ENCODE results near the gene LHX2. TPM values are rescaled to one million over a fixed set of nuclear protein-coding genes. Genes with fewer than 3 reads are reported as not detected.

LHX2 gene
- total and polyA plus RNA-seq, 2 of the 13 experiments (the other 11 are each of a cell fraction or from before 2014, with no cell fraction given): not detected

GRCh38 chr9:123965801-123966686 lies 45.5 kb upstream of the LHX2 start (continued):
- no peak for TF ChIP-seq PATZ1 (CRISPR knock-in tag; IDR thresholded peaks at IDR 0.05)
- TF ChIP-seq IKZF4 (CRISPR knock-in tag; IDR thresholded peaks at IDR 0.05; ENCODE audit: borderline replicate concordance, low read depth, not compliant biosample characterization): no peak
- no peak for TF ChIP-seq ZNF12 (CRISPR knock-in tag; IDR thresholded peaks at IDR 0.05)
- no peak for TF ChIP-seq ZNF546 (CRISPR knock-in tag; conservative IDR thresholded peaks at IDR 0.05)
- no peak for TF ChIP-seq ELF1 (CRISPR knock-in tag; IDR thresholded peaks at IDR 0.05)
- TF ChIP-seq ZNF317 (CRISPR knock-in tag; IDR thresholded peaks at IDR 0.05): no peak
- TF ChIP-seq RARA (CRISPR knock-in tag; IDR thresholded peaks at IDR 0.05): no peak
- TF ChIP-seq ZBTB42 (CRISPR knock-in tag; IDR thresholded peaks at IDR 0.05): no peak
- no peak for TF ChIP-seq ARNTL (CRISPR knock-in tag; IDR thresholded peaks at IDR 0.05)

- H3K9ac ChIP-seq (ENCODE audit: insufficient read depth, low read depth, low read length): no peak overlapping the region
- no peaks in the 10 kb centered on the region for H3K9me3 ChIP-seq (ENCODE audit: low read length)
- no peak overlapping the region for H2AFZ ChIP-seq (ENCODE audit: low read length)
- FAIRE-seq (no peak), ATAC-seq (no peak), DNase-seq (ENCODE audit: low spot score) (no peak)
- no peak overlapping the region for H3K4me3 ChIP-seq (replicated peaks in 1 of 3; ENCODE audit: insufficient read depth in 1 of 3, low read depth in 2 of 3, low read length in 3 of 3)
- no peak overlapping the region for H3K27ac ChIP-seq (ENCODE audit: extremely low read length, insufficient read depth, low read length)
- BruUV-seq (replicated peaks): no TSS peak
- H3K79me2 ChIP-seq (ENCODE audit: insufficient read depth, low read length): no peaks in the 10 kb centered on the region
- H3K36me3 ChIP-seq (replicated peaks in 1 of 2; ENCODE audit: control insufficient read depth in 1 of 2, insufficient read depth in 2 of 2, low read length in 2 of 2): no peaks in the 10 kb centered on the region
- no peaks in the 10 kb centered on the region for H4K20me1 ChIP-seq (ENCODE audit: insufficient read depth, low read length)
- peaks cover 0 to 33% of the 10 kb centered on the region in 2 experiments for H3K27me3 ChIP-seq (ENCODE audit: control insufficient read depth in 1 of 2, insufficient read depth in 2 of 2, low read length in 2 of 2)
- no peaks in the 10 kb centered on the region for H3K4me1 ChIP-seq (ENCODE audit: insufficient read depth, low read length)
- in situ Hi-C loops (cut with HindIII; ENCODE audit: extremely low pct_ligation_motif_present, low pct_unique_long_range_greater_than_20kb): no loop called here
- POLR2A ChIA-PET: no interaction called here
- intact Hi-C loops (cut with micrococcal nuclease; ENCODE audit: unreplicated experiment): no loop called here
- CTCF ChIA-PET (ENCODE audit: low intra/inter-chr PET ratio, low total read pairs): no interaction called here
- no peak overlapping the region for H3K4me2 ChIP-seq (ENCODE audit: low read depth, low read length)
- TF ChIP-seq AKAP8 (CRISPR knock-in tag; IDR thresholded peaks at IDR 0.05): no peak
- TF ChIP-seq DMAP1 (CRISPR knock-in tag; IDR thresholded peaks at IDR 0.05): no peak
- no peak for TF ChIP-seq HMG20A (CRISPR knock-in tag; IDR thresholded peaks at IDR 0.05; ENCODE audit: borderline replicate concordance)
- no peak for TF ChIP-seq THRA (CRISPR knock-in tag; IDR thresholded peaks at IDR 0.05; ENCODE audit: borderline replicate concordance)
- no peak for TF ChIP-seq GRHL1 (CRISPR knock-in tag; conservative IDR thresholded peaks at IDR 0.05)
- no peak for TF ChIP-seq ZNF772 (CRISPR knock-in tag; IDR thresholded peaks at IDR 0.05)
- no peak for TF ChIP-seq WIZ (CRISPR knock-in tag; IDR thresholded peaks at IDR 0.05)
- no peak for TF ChIP-seq HIVEP1 (CRISPR knock-in tag; IDR thresholded peaks at IDR 0.05)
- no peak for TF ChIP-seq ATF5 (CRISPR knock-in tag; IDR thresholded peaks at IDR 0.05; ENCODE audit: low read depth)
- no peak for TF ChIP-seq KMT2B (CRISPR knock-in tag; IDR thresholded peaks at IDR 0.05)
Measured at GRCh38 chr9:123967323-123967722, 44.2 kb upstream of the LHX2 start.

All from HepG2 (cell line).